ENCODE measurements around the gene VGLL2. TPM values are rescaled to one million over a fixed set of nuclear protein-coding genes. Genes with fewer than 3 reads are reported as not detected.

The VGLL2 gene
- total RNA-seq, 2 experiments from 2014 or later: not detected

DNA sequence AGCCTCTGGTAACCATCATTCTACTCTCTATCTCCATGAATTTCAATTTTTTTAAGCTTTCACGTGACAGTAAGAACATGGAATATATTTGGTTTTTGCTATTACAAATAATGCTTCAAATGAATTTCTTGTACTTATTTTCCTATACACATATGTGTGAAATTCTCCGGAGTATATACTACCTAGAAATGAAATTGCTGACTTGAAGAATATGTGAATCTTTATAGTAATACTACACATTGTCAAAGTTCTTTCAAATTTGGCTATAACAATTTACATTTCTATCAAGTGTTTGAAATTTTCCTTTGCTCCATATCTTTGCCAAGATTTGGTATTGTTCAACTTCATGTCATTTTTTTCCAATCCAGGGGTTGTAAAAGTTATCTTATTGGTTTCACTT, 11.6 kb upstream of the VGLL2 start:
- CTCF ChIA-PET: no interaction called here
- Mint-ChIP-seq H3K4me3 (no peak overlapping the region), H3K27ac (no peak overlapping the region), H3K9me3 (peaks cover 1% of the 10 kb centered on the region), H3K27me3 (ENCODE audit: low read depth) (peaks cover 6% of the 10 kb centered on the region), H3K4me1 (ENCODE audit: low read depth) (no peaks in the 10 kb centered on the region), H3K36me3 (ENCODE audit: low read depth) (no peaks in the 10 kb centered on the region)
- DNase-seq: no peak
- intact Hi-C loops (cut with micrococcal nuclease): no loop called here

DNA sequence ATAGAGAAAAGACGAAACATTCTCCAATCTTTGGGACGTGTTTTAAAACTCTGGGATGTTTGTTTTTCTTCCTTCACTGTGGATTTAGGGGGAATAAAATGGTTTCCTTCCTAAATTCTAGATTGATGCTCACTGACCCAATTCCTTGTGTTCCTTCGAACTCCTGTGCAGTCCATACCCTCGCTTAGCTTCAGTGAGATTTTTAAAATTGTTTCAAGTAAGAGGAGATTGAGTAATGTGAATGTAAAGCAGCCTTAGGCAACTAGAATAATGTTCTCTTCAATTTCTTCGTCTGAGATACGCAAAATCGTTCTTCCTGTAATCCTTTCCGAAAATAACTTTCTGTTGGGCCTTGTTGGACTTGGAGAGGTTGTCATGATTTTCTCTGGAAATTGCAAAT, 2.6 kb upstream of the VGLL2 start:
- Mint-ChIP-seq H3K27me3 (ENCODE audit: low read depth) (peaks cover 68% of the 10 kb centered on the region), H3K27ac (no peak overlapping the region), H3K36me3 (ENCODE audit: low read depth) (no peaks in the 10 kb centered on the region), H3K4me1 (ENCODE audit: low read depth) (peaks cover 8% of the 10 kb centered on the region), H3K9me3 (no peaks in the 10 kb centered on the region), H3K4me3 (no peak overlapping the region)
- intact Hi-C loops (cut with micrococcal nuclease): loop anchor here (5.0 kb wide), 1 partner anchor 305 kb away; no protein-coding TSS in a partner anchor
- CTCF ChIA-PET: no interaction called here
- no peak for DNase-seq

DNA sequence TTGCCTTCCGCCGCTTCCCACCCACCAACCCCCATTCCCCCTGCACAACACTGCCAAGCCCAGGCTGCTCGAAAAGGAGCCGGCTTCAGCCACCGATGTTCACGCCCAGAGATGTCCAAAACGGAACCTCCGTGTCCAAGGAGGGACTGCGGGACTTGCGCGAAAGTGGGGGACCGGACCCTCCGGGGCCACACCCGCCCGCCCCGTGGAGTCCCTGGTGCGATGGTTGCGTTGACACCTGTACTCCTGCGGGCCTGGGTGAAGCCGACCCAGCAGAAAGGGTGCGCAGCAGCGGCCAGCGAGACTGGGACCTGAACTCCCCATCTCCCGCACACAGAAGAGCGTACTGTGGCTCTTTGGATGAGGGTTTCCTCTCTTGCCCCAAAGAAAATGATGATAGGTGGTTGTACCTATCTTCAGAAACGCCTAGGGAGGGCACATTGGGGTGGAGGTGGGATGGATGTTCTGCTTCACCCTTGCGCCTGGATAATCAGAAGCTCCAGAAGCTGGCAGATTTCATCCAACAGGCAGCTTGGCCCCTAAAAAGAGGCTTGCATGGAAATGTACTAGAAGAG, 1.9 kb upstream of the VGLL2 start:
- H3K9me3 Mint-ChIP-seq: no peaks in the 10 kb centered on the region
- H3K4me1 Mint-ChIP-seq (ENCODE audit: low read depth): peaks cover 8% of the 10 kb centered on the region
- no peaks in the 10 kb centered on the region for H3K36me3 Mint-ChIP-seq (ENCODE audit: low read depth)
- CTCF ChIA-PET: no interaction called here
- no peak overlapping the region for H3K4me3 Mint-ChIP-seq
- intact Hi-C loops (cut with micrococcal nuclease): loop anchor here (5.0 kb wide), 1 partner anchor 304 kb away; no protein-coding TSS in a partner anchor
- H3K27ac Mint-ChIP-seq: no peak overlapping the region
- peaks cover 73% of the 10 kb centered on the region for H3K27me3 Mint-ChIP-seq (ENCODE audit: low read depth)
- no peak for DNase-seq

DNA sequence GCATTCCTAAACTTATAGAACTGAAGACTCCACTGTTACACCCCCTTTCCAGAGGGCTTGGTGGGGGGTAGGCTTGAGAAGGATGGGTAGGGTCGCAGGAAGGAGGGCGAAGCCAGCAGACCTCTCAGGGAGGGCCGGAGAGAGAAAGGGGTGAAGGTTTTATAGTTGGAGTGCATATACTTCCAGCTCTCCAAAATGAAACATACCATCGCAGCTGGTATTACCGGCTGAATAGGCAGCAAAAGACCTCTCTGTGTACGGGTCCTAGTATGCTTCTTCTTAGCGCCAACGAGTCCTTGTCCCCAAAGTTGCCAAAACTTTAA, 1.0 kb upstream of the VGLL2 start:
- H3K36me3 Mint-ChIP-seq (ENCODE audit: low read depth): no peaks in the 10 kb centered on the region
- no peak overlapping the region for H3K27ac Mint-ChIP-seq
- H3K4me1 Mint-ChIP-seq (ENCODE audit: low read depth): peaks cover 8% of the 10 kb centered on the region
- intact Hi-C loops (cut with micrococcal nuclease): loop anchor here (5.0 kb wide), 1 partner anchor 303 kb away; no protein-coding TSS in a partner anchor
- no peaks in the 10 kb centered on the region for H3K9me3 Mint-ChIP-seq
- DNase-seq: no peak
- H3K4me3 Mint-ChIP-seq: peak overlapping the region; percentile 51
- H3K27me3 Mint-ChIP-seq (ENCODE audit: low read depth): peaks cover 80% of the 10 kb centered on the region
- CTCF ChIA-PET: no interaction called here

DNA sequence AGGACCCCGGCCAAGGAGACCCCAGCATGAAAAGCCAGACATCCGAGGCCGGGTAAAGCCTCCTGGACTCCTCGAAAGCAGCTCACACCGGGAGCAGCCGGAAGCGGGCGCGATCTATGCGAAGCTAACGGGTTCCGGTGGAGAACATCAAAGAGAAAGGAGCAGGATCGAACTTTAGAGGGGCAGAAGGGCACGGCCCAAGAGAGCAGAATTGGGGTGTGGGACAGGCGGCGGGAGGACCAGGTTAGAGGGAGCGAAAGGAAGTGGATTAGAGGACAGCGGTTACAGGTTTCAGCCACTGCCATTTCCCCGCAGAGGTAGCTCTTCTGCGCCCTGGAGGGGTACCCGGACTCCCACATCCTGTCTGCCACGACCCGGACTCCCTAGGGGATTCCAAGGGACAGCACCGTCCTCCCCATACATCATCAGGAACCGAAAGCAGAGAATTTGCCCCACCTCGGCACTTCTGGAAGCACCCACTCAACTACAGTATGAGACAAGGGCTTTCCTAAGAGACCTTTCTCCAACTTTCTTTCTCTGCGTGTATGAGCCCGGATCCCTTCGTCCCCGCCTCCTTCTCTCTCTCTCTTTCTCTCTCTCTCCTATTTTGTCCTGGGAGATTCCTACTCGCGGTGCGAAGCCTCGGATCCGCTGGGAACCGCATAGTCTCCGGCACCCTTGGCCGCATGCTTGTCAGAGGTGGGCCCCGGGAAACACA, 507 bp upstream of the VGLL2 start:
- DNase-seq: peak; percentile 56
- H3K27ac Mint-ChIP-seq: no peak overlapping the region
- H3K9me3 Mint-ChIP-seq: no peaks in the 10 kb centered on the region
- peak overlapping the region; percentile 51 for H3K4me3 Mint-ChIP-seq
- intact Hi-C loops (cut with micrococcal nuclease): loop anchor here (1.0 to 5.0 kb wide), 5 partner anchors 217 to 498 kb away; partner anchors contain the start of genes DCBLD1 and FAM162B
- peaks cover 8% of the 10 kb centered on the region for H3K4me1 Mint-ChIP-seq (ENCODE audit: low read depth)
- CTCF ChIA-PET: no interaction called here
- H3K27me3 Mint-ChIP-seq (ENCODE audit: low read depth): peaks cover 80% of the 10 kb centered on the region
- H3K36me3 Mint-ChIP-seq (ENCODE audit: low read depth): no peaks in the 10 kb centered on the region

DNA sequence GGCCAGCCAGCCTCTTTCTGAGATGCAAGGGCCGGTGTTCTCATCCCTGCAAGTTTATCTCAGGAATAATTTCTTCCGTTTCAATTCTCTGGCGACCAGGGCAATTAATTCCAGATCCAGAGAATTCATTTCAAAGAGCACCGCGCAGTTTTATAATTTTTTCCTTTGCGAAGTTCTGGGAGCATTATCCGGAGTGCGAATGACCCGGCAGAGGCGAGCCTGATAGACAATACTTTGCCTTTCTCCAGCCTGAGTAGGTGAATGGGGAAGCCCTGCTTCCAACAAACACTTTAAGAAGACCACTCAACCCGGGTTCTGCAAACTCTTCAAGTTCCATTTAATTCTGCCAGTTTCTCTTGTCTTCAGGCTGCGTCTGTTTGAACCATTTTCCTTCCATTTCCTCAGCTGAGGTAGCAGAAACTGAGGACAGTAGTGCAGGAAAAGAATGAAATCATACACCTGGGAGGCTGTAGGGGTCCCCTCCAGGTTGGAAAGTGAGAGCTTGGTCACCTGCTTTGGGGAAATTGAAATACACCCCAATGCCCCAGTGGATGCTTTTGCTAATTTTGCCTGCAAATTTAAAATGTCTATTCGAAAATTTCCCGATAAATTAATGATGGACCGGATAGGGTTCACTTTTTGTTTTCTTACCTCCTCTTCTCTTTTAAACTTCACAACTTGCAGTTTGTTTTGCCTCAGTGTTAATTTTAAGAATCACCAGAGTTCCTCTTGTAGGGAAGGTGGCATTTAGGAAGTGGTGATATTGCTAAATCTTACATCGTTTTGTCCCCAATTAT, 1.1 kb downstream of the VGLL2 start:
- Mint-ChIP-seq H3K4me3 (no peak overlapping the region), H3K36me3 (ENCODE audit: low read depth) (no peaks in the 10 kb centered on the region), H3K9me3 (no peaks in the 10 kb centered on the region), H3K4me1 (ENCODE audit: low read depth) (peaks cover 8% of the 10 kb centered on the region), H3K27ac (no peak overlapping the region), H3K27me3 (ENCODE audit: low read depth) (peaks cover 88% of the 10 kb centered on the region)
- CTCF ChIA-PET: no interaction called here
- intact Hi-C loops (cut with micrococcal nuclease): loop anchor here (5.0 kb wide), 3 partner anchors 216 to 499 kb away; partner anchors contain the start of genes DCBLD1 and FAM162B
- DNase-seq: no peak

DNA sequence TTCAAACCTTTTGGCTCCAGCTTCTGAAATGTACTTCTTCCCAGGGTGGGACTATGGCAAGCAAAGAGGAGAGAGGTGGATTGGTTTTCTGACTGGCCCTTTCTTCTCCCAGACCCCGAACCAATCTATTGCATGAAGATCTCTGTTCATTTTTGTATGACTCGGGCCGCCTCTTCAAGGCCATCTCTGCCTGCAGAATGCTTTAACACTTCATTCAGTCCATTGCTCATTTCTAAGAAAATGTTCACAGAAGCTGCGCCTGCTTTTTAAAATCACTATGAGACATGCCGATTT, 1.6 kb downstream of the VGLL2 start:
- Mint-ChIP-seq H3K27me3 (ENCODE audit: low read depth) (peaks cover 86% of the 10 kb centered on the region), H3K27ac (no peak overlapping the region), H3K36me3 (ENCODE audit: low read depth) (no peaks in the 10 kb centered on the region), H3K4me3 (no peak overlapping the region), H3K9me3 (no peaks in the 10 kb centered on the region), H3K4me1 (ENCODE audit: low read depth) (peaks cover 8% of the 10 kb centered on the region)
- DNase-seq: no peak
- CTCF ChIA-PET: no interaction called here
- intact Hi-C loops (cut with micrococcal nuclease): loop anchor here (5.0 kb wide), 3 partner anchors 215 to 500 kb away; partner anchors contain the start of genes DCBLD1 and FAM162B

DNA sequence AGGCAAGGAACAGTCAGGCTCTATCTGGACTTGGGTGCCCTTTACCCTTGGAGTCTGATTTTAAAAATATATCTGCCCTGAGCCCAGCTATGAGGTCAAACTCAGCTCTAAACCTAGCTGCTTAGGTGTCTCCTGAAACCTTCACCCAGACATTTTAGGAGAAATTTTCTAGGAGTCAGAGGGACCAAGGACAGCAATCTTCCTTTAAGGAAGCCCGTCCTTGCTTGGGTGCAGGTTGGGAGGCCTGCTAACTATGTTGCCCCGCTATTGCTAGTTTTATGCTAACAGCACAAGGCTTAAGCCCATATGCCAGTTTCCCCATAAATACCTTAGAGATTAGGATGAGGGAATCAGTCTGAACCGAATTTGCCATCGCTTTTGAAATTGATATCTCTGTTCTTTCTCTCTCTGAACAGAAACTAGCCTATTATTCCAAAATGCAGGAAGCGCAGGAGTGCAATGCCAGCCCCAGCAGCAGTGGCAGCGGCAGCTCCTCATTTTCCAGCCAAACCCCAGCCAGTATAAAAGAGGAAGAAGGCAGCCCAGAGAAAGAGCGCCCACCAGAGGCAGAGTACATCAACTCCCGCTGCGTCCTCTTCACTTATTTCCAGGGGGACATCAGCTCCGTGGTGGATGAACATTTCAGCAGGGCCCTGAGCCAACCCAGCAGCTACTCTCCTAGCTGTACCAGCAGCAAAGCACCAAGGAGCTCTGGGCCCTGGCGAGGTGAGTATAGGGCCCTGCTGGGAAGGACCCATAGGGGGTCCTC, 2.6 kb downstream of the VGLL2 start:
- H3K9me3 Mint-ChIP-seq: no peaks in the 10 kb centered on the region
- DNase-seq: no peak
- intact Hi-C loops (cut with micrococcal nuclease): loop anchor here (5.0 kb wide), 3 partner anchors 214 to 501 kb away; partner anchors contain the start of genes DCBLD1 and FAM162B
- no peak overlapping the region for H3K27ac Mint-ChIP-seq
- CTCF ChIA-PET: no interaction called here
- H3K36me3 Mint-ChIP-seq (ENCODE audit: low read depth): no peaks in the 10 kb centered on the region
- no peak overlapping the region for H3K4me3 Mint-ChIP-seq
- H3K4me1 Mint-ChIP-seq (ENCODE audit: low read depth): peaks cover 8% of the 10 kb centered on the region
- H3K27me3 Mint-ChIP-seq (ENCODE audit: low read depth): peaks cover 88% of the 10 kb centered on the region

DNA sequence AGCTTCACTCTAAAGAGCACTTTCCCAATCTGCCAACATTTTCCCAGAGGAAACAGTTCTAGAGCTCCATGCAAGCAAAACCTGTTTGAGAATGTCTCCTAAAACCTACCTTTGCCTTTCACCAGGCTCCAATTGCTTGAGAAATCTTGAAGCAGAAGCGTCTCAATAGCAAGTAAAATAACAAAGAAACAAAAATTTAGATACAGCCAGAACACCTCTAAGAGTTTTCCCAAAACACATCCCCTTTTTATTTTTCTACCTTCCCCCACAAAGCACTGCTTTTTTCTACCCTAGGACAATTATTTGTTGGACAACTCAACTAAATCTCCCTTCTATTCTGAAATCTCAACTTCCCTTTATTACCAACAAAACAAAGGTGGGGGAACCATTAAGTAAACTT, 3.6 kb downstream of the VGLL2 start:
- H3K27ac Mint-ChIP-seq: no peak overlapping the region
- no peak overlapping the region for H3K4me3 Mint-ChIP-seq
- no peaks in the 10 kb centered on the region for H3K9me3 Mint-ChIP-seq
- intact Hi-C loops (cut with micrococcal nuclease): loop anchor here (5.0 kb wide), 3 partner anchors 213 to 502 kb away; partner anchors contain the start of genes DCBLD1 and FAM162B
- peaks cover 8% of the 10 kb centered on the region for H3K4me1 Mint-ChIP-seq (ENCODE audit: low read depth)
- no peaks in the 10 kb centered on the region for H3K36me3 Mint-ChIP-seq (ENCODE audit: low read depth)
- CTCF ChIA-PET: no interaction called here
- no peak for DNase-seq
- peaks cover 84% of the 10 kb centered on the region for H3K27me3 Mint-ChIP-seq (ENCODE audit: low read depth)

DNA sequence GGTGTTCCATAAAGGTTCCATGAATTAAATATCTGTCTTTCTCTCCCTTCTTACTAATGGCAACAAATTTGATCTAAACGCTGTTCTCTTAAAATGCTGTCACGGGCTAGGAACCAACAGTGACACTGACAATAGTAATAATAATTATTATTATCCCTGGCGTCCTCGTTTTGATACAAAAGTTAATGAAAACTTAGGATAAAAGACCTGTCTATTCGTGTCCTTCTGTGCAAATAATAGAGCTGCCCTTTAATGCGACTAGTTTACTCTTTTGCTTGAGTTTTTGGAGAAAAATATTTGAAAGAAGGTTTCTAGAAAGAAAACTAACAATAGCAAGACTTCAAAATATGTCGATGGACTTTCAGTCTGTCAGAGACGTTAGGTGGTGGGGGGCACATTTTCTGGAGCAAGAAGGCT, 4.3 kb downstream of the VGLL2 start:
- intact Hi-C loops (cut with micrococcal nuclease): loop anchor here (2.0 to 5.0 kb wide), 4 partner anchors 213 to 502 kb away; partner anchors contain the start of genes DCBLD1 and FAM162B
- peaks cover 84% of the 10 kb centered on the region for H3K27me3 Mint-ChIP-seq (ENCODE audit: low read depth)
- CTCF ChIA-PET: no interaction called here
- H3K27ac Mint-ChIP-seq: no peak overlapping the region
- no peaks in the 10 kb centered on the region for H3K36me3 Mint-ChIP-seq (ENCODE audit: low read depth)
- no peak for DNase-seq
- peaks cover 6% of the 10 kb centered on the region for H3K4me1 Mint-ChIP-seq (ENCODE audit: low read depth)
- no peak overlapping the region for H3K4me3 Mint-ChIP-seq
- no peaks in the 10 kb centered on the region for H3K9me3 Mint-ChIP-seq

DNA sequence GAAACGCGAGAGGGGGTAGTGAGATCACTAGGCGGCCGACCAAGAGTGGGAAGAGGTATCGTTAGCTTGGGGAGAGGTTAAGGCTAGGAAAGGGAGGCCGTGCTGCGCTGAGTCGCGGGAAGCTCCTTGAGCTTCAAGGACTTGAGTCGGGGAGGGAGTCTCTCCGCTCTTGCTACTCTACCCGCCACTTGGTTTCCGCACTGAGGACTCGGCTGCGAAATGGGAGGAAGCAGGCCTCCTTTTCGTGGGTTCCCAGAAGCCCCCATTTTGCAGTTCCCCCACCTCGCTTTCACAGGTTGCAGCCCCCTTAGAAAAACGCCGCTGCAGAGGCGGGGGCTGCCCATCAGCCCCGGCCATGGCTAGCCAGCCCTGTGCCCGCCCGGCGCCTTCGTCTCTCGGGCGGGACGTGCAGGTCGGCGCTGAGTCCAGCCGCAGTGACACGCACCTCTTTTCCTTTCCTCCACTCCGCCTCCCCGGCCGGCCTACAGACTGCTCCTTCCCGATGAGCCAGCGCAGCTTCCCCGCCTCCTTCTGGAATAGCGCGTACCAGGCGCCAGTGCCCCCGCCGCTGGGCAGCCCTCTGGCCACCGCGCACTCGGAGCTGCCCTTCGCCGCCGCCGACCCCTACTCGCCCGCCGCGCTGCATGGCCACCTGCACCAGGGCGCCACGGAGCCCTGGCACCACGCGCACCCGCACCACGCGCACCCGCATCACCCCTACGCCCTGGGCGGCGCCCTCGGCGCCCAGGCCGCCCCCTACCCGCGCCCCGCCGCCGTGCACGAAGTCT, 4.9 kb downstream of the VGLL2 start:
- Mint-ChIP-seq H3K27me3 (ENCODE audit: low read depth) (peaks cover 85% of the 10 kb centered on the region), H3K36me3 (ENCODE audit: low read depth) (no peaks in the 10 kb centered on the region), H3K27ac (no peak overlapping the region), H3K4me3 (no peak overlapping the region), H3K4me1 (ENCODE audit: low read depth) (no peaks in the 10 kb centered on the region), H3K9me3 (no peaks in the 10 kb centered on the region)
- no peak for DNase-seq
- intact Hi-C loops (cut with micrococcal nuclease): loop anchor here (2.0 kb wide), 1 partner anchor 335 kb away; no protein-coding TSS in a partner anchor
- CTCF ChIA-PET: interaction anchor here (1.4 kb wide), 1 partner anchor 11 kb away, joined by 3 read pairs; no protein-coding TSS in a partner anchor

Data from activated naive CD4-positive, alpha-beta T cell treated with anti-CD3 and anti-CD28 coated beads for 36 hours (primary cell).